OCI-LY3 (cell line): ENCODE measurements around the gene SHQ1.

Source experiments
- H2AFZ ChIP-seq: fragments of 200-600, 300-600 bp; shearing (Covaris generic); 2 replicates; pipeline ENCODE4 v1.6.0; 2014; ENCODE audit warnings: antibody characterized with exemption, low read depth, low read length
- H3K27ac ChIP-seq: fragments of 200-600, 300-600 bp; sonication (generic); 2 replicates; pipeline ENCODE4 v1.5.1; 2014; ENCODE audit warnings: mild to moderate bottlenecking, low read length, moderate library complexity, mixed read lengths
- H3K27me3 ChIP-seq: fragments of 200-600, 300-600 bp; sonication (generic); 2 replicates; pipeline ENCODE4 v1.6.1; 2014; ENCODE audit warnings: low read depth, low read length, mixed read lengths
- H3K36me3 ChIP-seq: fragments of 200-600, 300-600 bp; sonication (generic); replicated peaks from 2 replicates; pipeline ENCODE3; 2014; ENCODE audit warnings: low read depth, low read length, mixed read lengths
- H3K4me1 ChIP-seq: fragments of 300-600, 200-600 bp; sonication (generic); 2 replicates; pipeline ENCODE4 v1.6.1; 2014; ENCODE audit warnings: low read length, mixed read lengths
- H3K4me2 ChIP-seq: fragments of 200-600, 300-600 bp; sonication (generic); 2 replicates; pipeline ENCODE4 v1.6.1; 2014; ENCODE audit warnings: low read length, mixed read lengths
- H3K4me3 ChIP-seq: fragments of 300-600, 200-600 bp; sonication (generic); 2 replicates; pipeline ENCODE4 v1.5.1; 2014; ENCODE audit warnings: antibody characterized with exemption, mild to moderate bottlenecking, low read length, moderate library complexity
- H3K79me2 ChIP-seq: fragments of 300-600, 200-600 bp; shearing (Covaris generic); 2 replicates; pipeline ENCODE4 v1.6.1; 2014; ENCODE audit warnings: mild to moderate bottlenecking, low read length, mixed read lengths
- H3K9ac ChIP-seq: fragments of 300-600, 200-600 bp; shearing (Covaris generic); 2 replicates; pipeline ENCODE4 v1.6.0; 2014; ENCODE audit warnings: mild to moderate bottlenecking, low read length, moderate library complexity
- H3K9me3 ChIP-seq: fragments of 200-600, 300-600 bp; shearing (Covaris generic); 2 replicates; pipeline ENCODE4 v1.6.1; 2014; ENCODE audit warnings: low read length, mixed read lengths; ENCODE audit not compliant: insufficient read depth
- H4K20me1 ChIP-seq: fragments of 200-600, 300-600 bp; sonication (generic); 2 replicates; pipeline ENCODE4 v1.6.1; 2016; ENCODE audit warnings: low read length, mixed read lengths; ENCODE audit not compliant: insufficient read depth
- EZH2phosphoT487 ChIP-seq: fragments of 200-600 bp; shearing (Covaris generic); IDR thresholded peaks from 2 replicates; pipeline ENCODE4 v1.6.1; 2018; ENCODE audit warnings: antibody characterized with exemption, mixed run types, low read depth
- TF ChIP-seq, protein P1 (sequence below): fragments of 200-600, 300-600 bp; sonication (generic); IDR thresholded peaks from 2 replicates; pipeline ENCODE4 v1.5.1; 2014; ENCODE audit warnings: antibody characterized with exemption, low read length, low read depth

Gene SHQ1

DNA sequence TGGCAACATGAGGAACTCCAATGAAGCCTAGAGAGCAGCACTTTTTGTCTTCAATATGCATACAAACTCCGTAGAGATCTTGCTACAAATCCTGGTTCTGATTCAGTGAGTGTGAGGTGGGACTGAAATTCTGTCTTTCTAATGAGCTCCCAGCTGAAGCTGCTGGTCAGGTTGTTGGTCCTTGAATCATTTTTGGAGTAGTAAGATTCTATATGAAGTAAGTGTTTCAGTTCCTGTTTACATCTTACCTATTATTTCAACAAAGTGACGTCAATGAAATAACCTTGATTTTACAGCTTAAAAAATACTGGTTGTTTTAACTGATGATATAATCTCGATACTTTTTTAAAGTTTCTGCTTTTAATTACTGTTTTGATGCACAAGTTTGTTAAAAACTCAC, 33.9 kb downstream of the SHQ1 start:
- H3K27ac ChIP-seq = no peak overlapping the region; the same call in 1 of the 2 replicates
- H4K20me1 ChIP-seq = 0 out of 2 replicates have a peak, but pooled peaks cover 4% of the 10 kb centered on the region
- H3K4me3 ChIP-seq = peak overlapping the region; percentile 2
- no peak overlapping the region for H3K9ac ChIP-seq
- H3K27me3 ChIP-seq = no peaks in the 10 kb centered on the region
- TF ChIP-seq EZH2phosphoT487 = no peak
- TF ChIP-seq, protein P1, sequence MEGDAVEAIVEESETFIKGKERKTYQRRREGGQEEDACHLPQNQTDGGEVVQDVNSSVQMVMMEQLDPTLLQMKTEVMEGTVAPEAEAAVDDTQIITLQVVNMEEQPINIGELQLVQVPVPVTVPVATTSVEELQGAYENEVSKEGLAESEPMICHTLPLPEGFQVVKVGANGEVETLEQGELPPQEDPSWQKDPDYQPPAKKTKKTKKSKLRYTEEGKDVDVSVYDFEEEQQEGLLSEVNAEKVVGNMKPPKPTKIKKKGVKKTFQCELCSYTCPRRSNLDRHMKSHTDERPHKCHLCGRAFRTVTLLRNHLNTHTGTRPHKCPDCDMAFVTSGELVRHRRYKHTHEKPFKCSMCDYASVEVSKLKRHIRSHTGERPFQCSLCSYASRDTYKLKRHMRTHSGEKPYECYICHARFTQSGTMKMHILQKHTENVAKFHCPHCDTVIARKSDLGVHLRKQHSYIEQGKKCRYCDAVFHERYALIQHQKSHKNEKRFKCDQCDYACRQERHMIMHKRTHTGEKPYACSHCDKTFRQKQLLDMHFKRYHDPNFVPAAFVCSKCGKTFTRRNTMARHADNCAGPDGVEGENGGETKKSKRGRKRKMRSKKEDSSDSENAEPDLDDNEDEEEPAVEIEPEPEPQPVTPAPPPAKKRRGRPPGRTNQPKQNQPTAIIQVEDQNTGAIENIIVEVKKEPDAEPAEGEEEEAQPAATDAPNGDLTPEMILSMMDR = no peak
- no peak overlapping the region for H2AFZ ChIP-seq
- H3K79me2 ChIP-seq = no peaks in the 10 kb centered on the region
- H3K4me1 ChIP-seq = peaks cover 54% of the 10 kb centered on the region
- no peaks in the 10 kb centered on the region for H3K9me3 ChIP-seq
- H3K4me2 ChIP-seq = peak overlapping the region; percentile 46
- H3K36me3 ChIP-seq = peaks cover 3% of the 10 kb centered on the region

GRCh38 chr3:72812201-72812600, 36.0 kb downstream of the SHQ1 start:
- Histone ChIP-seq H3K36me3 (peaks cover 3% of the 10 kb centered on the region), H3K4me3 (no peak overlapping the region), H4K20me1 (no peaks in the 10 kb centered on the region), H3K4me2 (no peak overlapping the region), H3K9ac (no peak overlapping the region), H3K9me3 (no peaks in the 10 kb centered on the region), H2AFZ (no peak overlapping the region), H3K4me1 (peaks cover 36% of the 10 kb centered on the region), H3K27me3 (no peaks in the 10 kb centered on the region), H3K27ac (no peak overlapping the region), H3K79me2 (no peaks in the 10 kb centered on the region)
- TF ChIP-seq EZH2phosphoT487 = no peak
- TF ChIP-seq, protein P1 = no peak

DNA sequence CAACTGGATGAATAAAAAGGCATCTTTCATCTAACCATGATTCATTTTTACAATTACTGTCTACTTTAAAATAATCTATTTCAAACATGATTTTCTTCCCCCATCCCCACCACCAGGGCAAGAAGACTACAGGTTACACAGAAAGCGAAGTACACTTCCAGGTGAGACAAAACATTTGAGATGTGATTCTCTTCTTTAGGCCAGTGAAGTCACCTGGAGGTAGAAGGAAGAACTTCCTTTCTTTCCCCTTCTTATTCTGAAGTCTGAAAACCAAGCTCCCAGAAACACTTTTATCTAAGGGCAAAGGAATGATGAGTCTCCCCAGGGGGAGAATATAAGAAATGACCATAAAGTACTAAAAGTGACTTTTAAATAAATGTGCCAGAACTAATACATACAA, 36.7 kb downstream of the SHQ1 start:
- Histone ChIP-seq H3K27ac (no peak overlapping the region), H3K9me3 (no peaks in the 10 kb centered on the region), H3K9ac (no peak overlapping the region), H3K4me1 (peaks cover 30% of the 10 kb centered on the region), H3K79me2 (no peaks in the 10 kb centered on the region), H4K20me1 (no peaks in the 10 kb centered on the region), H3K4me2 (no peak overlapping the region), H3K4me3 (no peak overlapping the region), H3K36me3 (peaks cover 3% of the 10 kb centered on the region), H2AFZ (no peak overlapping the region), H3K27me3 (no peaks in the 10 kb centered on the region)
- no peak for TF ChIP-seq EZH2phosphoT487
- TF ChIP-seq, protein P1 = 0 out of 2 replicates have a peak, but pooled peaks have one; percentile 9

DNA sequence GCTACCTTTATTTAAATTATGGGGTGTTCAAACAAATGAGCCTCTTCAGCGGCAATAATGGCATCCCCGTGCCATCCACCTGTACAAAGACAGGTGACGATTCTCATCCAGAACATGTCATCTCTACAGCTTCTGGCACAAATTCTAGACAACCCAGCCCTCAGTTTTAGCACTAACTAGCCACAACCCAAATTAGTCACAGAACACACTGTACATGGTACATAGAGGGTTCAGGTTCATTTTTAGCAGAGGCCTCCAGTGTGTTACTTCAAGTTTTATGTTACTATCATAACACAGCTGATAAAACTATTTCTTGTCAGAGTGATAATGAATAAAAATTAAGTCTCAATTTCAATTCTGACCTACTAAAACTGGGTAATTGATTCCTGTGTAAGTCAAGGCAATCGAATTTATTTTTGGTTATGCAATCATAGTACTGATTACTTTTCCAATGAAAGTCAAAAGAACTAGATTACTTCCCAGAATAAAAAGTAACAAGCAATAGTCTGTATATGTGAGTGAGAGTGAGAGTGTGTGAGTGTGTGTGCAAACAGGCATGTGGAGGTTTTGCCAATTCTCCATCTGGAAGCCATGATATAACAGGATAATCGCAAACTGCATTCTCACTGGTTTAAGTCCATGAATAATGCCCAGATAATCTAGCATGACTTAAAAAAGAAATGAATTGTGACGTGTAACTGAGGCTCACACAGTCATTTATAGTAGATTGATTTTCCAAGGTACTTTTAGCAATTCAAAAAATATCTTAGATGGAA, 37.4 kb downstream of the SHQ1 start:
- H3K27ac ChIP-seq = no peak overlapping the region
- no peak for TF ChIP-seq EZH2phosphoT487
- TF ChIP-seq, protein P1 = no peak
- no peaks in the 10 kb centered on the region for H3K27me3 ChIP-seq
- no peaks in the 10 kb centered on the region for H4K20me1 ChIP-seq
- no peak overlapping the region for H2AFZ ChIP-seq
- no peaks in the 10 kb centered on the region for H3K79me2 ChIP-seq
- no peak overlapping the region for H3K4me3 ChIP-seq
- peaks cover 22% of the 10 kb centered on the region for H3K4me1 ChIP-seq
- peaks cover 3% of the 10 kb centered on the region for H3K36me3 ChIP-seq
- no peak overlapping the region for H3K9ac ChIP-seq
- H3K9me3 ChIP-seq = no peaks in the 10 kb centered on the region
- no peak overlapping the region for H3K4me2 ChIP-seq
